HCT116 (cell line): Measurements from ENCODE around the gene MYADML2. TPM values are rescaled to one million over a fixed set of nuclear protein-coding genes. Genes with fewer than 3 reads are reported as not detected.

Source experiments
- ATAC-seq: fragments of 200-7000 bp; cut with Tn5 transposase; 2 replicates; pipeline ENCODE4 v1.9.1; 2020; ENCODE audit warnings: mild to moderate bottlenecking, moderate library complexity
- BruUV-seq: library from RNA; stranded (reverse); fragments of 400-500 nt; replicated peaks from 2 replicates; lab custom pipeline; 2021; lab: Mats Ljungman, UMichigan
- CTCF ChIA-PET: fragments of 300-600 bp; sonication (Branson Sonifier 250); formaldehyde crosslinking; loops from one replicate; lab custom pipeline; 2021; ENCODE audit warnings: antibody characterized with exemption; lab: Charles Lee
- POLR2A ChIA-PET: fragments of 300-600, 350-600 bp; sonication (Branson Sonifier 250); formaldehyde crosslinking; loops from one replicate; lab custom pipeline; 2021; ENCODE audit warnings: antibody characterized with exemption; lab: Charles Lee
- RAD21 ChIA-PET, 2 experiments: fragments of 300-600 bp; sonication (Branson Sonifier 250); formaldehyde crosslinking; loops; one replicate each; lab custom pipeline; 2023; ENCODE audit warnings: low total read pairs in 2 of 2; ENCODE audit not compliant: uncharacterized antibody in 2 of 2, unreplicated experiment in 2 of 2, low non-redundant PET in 1 of 2; lab: Charles Lee
- DNase-seq: peaks from one replicate; pipeline ENCODE4 v3.0.0-alpha.2; 2010; ENCODE audit warnings: low read depth, low spot score
- H2AFZ ChIP-seq: fragments of 200-600 bp; shearing (Covaris generic), sonication (generic); 2 replicates; pipeline ENCODE4 v1.6.1; 2017; ENCODE audit warnings: low read depth, mixed run types, mixed read lengths, antibody characterized with exemption, low read length; ENCODE audit not compliant: poor library complexity, severe bottlenecking
- H3K27ac ChIP-seq: 2 replicates; pipeline ENCODE4 v1.5.1; 2012; ENCODE audit warnings: low read depth, low read length
- H3K27me3 ChIP-seq: fragments of 200-600 bp; sonication (generic); 2 replicates; pipeline ENCODE4 v1.6.1; 2016; ENCODE audit warnings: mixed run types, low read length, mixed read lengths; ENCODE audit not compliant: insufficient read depth
- H3K36me3 ChIP-seq, 2 experiments: fragments of 200-500 bp in 1 of 2; fragments of 200-600 bp in 1 of 2; sonication (Bioruptor generic) in 1 of 2; sonication (generic) in 1 of 2; 2 replicates each; pipeline versions ENCODE4 v1.5.1 to v1.6.1; 2014 to 2016; ENCODE audit warnings: low read length in 2 of 2, inconsistent platforms in 1 of 2, mixed read lengths in 1 of 2, mixed run types in 1 of 2; ENCODE audit not compliant: insufficient read depth in 2 of 2, control insufficient read depth in 1 of 2
- H3K4me1 ChIP-seq, 2 experiments: fragments of 200-600 bp in 1 of 2; sonication (generic) in 1 of 2; 2 replicates each; pipeline versions ENCODE4 v1.5.1 to v1.6.1; 2012 to 2017; ENCODE audit warnings: low read length in 2 of 2, inconsistent platforms in 1 of 2, mild to moderate bottlenecking in 1 of 2, mixed read lengths in 1 of 2, mixed run types in 1 of 2, moderate library complexity in 1 of 2; ENCODE audit not compliant: insufficient read depth in 2 of 2, control insufficient read depth in 1 of 2
- H3K4me2 ChIP-seq: fragments of 200-600 bp; sonication (generic); 2 replicates; pipeline ENCODE4 v1.6.1; 2017; ENCODE audit warnings: mixed run types, low read length, mixed read lengths
- H3K4me3 ChIP-seq, 2 experiments: fragments of 200-600 bp in 1 of 2; sonication (generic) in 1 of 2; replicated peaks in 1 of 2; 2 replicates each; pipeline ENCODE4 v1.5.1; 2011 to 2016; ENCODE audit warnings: low read length in 2 of 2, control low read depth in 1 of 2, low read depth in 1 of 2, mild to moderate bottlenecking in 1 of 2, mixed read lengths in 1 of 2, mixed run types in 1 of 2
- H3K79me2 ChIP-seq: fragments of 200-600 bp; sonication (generic); 2 replicates; pipeline ENCODE4 v1.6.1; 2017; ENCODE audit warnings: mild to moderate bottlenecking, mixed run types, low read length, moderate library complexity, mixed read lengths; ENCODE audit not compliant: insufficient read depth
- H3K9ac ChIP-seq: fragments of 200-600 bp; sonication (generic); 2 replicates; pipeline ENCODE4 v1.6.1; 2016; ENCODE audit warnings: low read length, mixed read lengths
- H3K9me2 ChIP-seq: fragments of 200-600 bp; sonication (generic), shearing (Covaris generic); 2 replicates; pipeline ENCODE4 v1.6.1; 2017; ENCODE audit warnings: mixed run types, mild to moderate bottlenecking, moderate library complexity; ENCODE audit not compliant: insufficient read depth
- H3K9me3 ChIP-seq, 2 experiments: fragments of 200-500 bp in 1 of 2; fragments of 200-600 bp in 1 of 2; sonication (Bioruptor generic) in 1 of 2; sonication (generic) in 1 of 2; 2 replicates each; pipeline ENCODE4 v1.6.1; 2014 to 2017; ENCODE audit warnings: low read length in 2 of 2, mixed read lengths in 2 of 2, inconsistent platforms in 1 of 2, low read depth in 1 of 2, mild to moderate bottlenecking in 1 of 2, mixed run types in 1 of 2, moderate library complexity in 1 of 2; ENCODE audit not compliant: control insufficient read depth in 1 of 2, insufficient read depth in 1 of 2
- H4K20me1 ChIP-seq: fragments of 200-600 bp; sonication (generic), shearing (Covaris generic); 2 replicates; pipeline ENCODE4 v1.6.1; 2017; ENCODE audit warnings: mixed run types, mild to moderate bottlenecking, moderate library complexity; ENCODE audit not compliant: insufficient read depth
- CBX3 ChIP-seq: IDR thresholded peaks from 2 replicates; pipeline ENCODE4 v1.6.1; 2012; ENCODE audit warnings: low read depth
- EGR1 ChIP-seq: IDR thresholded peaks from 2 replicates; pipeline ENCODE4 v1.6.1; 2012; ENCODE audit warnings: low read depth
- ELF1 ChIP-seq: IDR thresholded peaks from 2 replicates; pipeline ENCODE4 v1.6.1; 2012; ENCODE audit warnings: low read depth, borderline replicate concordance
- EZH2 ChIP-seq: fragments of 200-600 bp; sonication (generic); IDR thresholded peaks from 2 replicates; pipeline ENCODE4 v1.6.1; 2017; ENCODE audit warnings: antibody characterized with exemption, mixed run types
- EZH2phosphoT487 ChIP-seq: fragments of 200-600 bp; IDR thresholded peaks from 2 replicates; pipeline ENCODE4 v1.6.1; 2018; ENCODE audit warnings: antibody characterized with exemption, borderline replicate concordance
- FOSL1 ChIP-seq: IDR thresholded peaks from 2 replicates; pipeline ENCODE4 v1.6.1; 2012; ENCODE audit warnings: low read depth
- JUND ChIP-seq: IDR thresholded peaks from 2 replicates; pipeline ENCODE4 v1.6.1; 2012
- POLR2A ChIP-seq: IDR thresholded peaks from 2 replicates; pipeline ENCODE4 v1.7.0; 2011; ENCODE audit warnings: borderline replicate concordance; ENCODE audit not compliant: insufficient read depth, insufficient read length; ENCODE audit errors: extremely low read depth
- POLR2AphosphoS5 ChIP-seq: IDR thresholded peaks from 2 replicates; pipeline ENCODE4 v1.6.1; 2011; ENCODE audit warnings: mild to moderate bottlenecking, low read depth, low read length, moderate library complexity
- RAD21 ChIP-seq: IDR thresholded peaks from 2 replicates; pipeline ENCODE4 v1.6.1; 2012; ENCODE audit warnings: low read depth, mild to moderate bottlenecking
- SIN3A ChIP-seq: IDR thresholded peaks from 2 replicates; pipeline ENCODE4 v1.6.1; 2012; ENCODE audit warnings: low read depth
- SP1 ChIP-seq: IDR thresholded peaks from 2 replicates; pipeline ENCODE4 v1.6.1; 2012; ENCODE audit warnings: low read depth
- SRF ChIP-seq: IDR thresholded peaks from 2 replicates; pipeline ENCODE4 v1.6.1; 2012; ENCODE audit warnings: low read depth
- YY1 ChIP-seq: IDR thresholded peaks from 2 replicates; pipeline ENCODE4 v1.6.1; 2011; ENCODE audit warnings: low read length, low read depth, moderate library complexity, mild to moderate bottlenecking; ENCODE audit not compliant: insufficient replicate concordance; ENCODE audit errors: extremely low read depth
- ZFX ChIP-seq: fragments of 450-650 bp; IDR thresholded peaks from 2 replicates; pipeline ENCODE4 v1.6.1; 2017
- intact Hi-C: fragments of 100-400 bp; cut with micrococcal nuclease; formaldehyde crosslinking; loops from 2 replicates; pipeline ENCODE4 v1.10.0; 2022
- total RNA-seq: library from RNA; stranded (reverse); gene quantifications from one replicate; pipeline ENCODE4 v1.2.1, GENCODE V29; 2021; ENCODE audit not compliant: unreplicated experiment
- TF ChIP-seq, protein P1 (sequence below): IDR thresholded peaks from 2 replicates; pipeline ENCODE4 v1.6.1; 2012
- TF ChIP-seq, protein P2 (sequence below): IDR thresholded peaks from 2 replicates; pipeline ENCODE4 v1.6.1; 2012
- TF ChIP-seq, protein P3 (sequence below): IDR thresholded peaks from 2 replicates; pipeline ENCODE4 v1.6.1; 2012; ENCODE audit warnings: low read depth
- TF ChIP-seq, protein P4 (sequence below), 3 experiments: fragments of 200-600 bp in 1 of 3; sonication (generic) in 1 of 3; IDR thresholded peaks in 2 of 3; conservative IDR thresholded peaks in 1 of 3; 2 replicates each; pipeline ENCODE4 v1.5.1; 2012 to 2017; ENCODE audit warnings: low read depth in 2 of 3, low read length in 2 of 3, antibody characterized with exemption in 1 of 3, borderline replicate concordance in 1 of 3, control low read depth in 1 of 3, mild to moderate bottlenecking in 1 of 3, mixed read lengths in 1 of 3, mixed run types in 1 of 3, moderate library complexity in 1 of 3; ENCODE audit not compliant: insufficient read depth in 1 of 3

MYADML2 gene
- total RNA-seq, 1 experiment from 2014 or later = not detected

DNA sequence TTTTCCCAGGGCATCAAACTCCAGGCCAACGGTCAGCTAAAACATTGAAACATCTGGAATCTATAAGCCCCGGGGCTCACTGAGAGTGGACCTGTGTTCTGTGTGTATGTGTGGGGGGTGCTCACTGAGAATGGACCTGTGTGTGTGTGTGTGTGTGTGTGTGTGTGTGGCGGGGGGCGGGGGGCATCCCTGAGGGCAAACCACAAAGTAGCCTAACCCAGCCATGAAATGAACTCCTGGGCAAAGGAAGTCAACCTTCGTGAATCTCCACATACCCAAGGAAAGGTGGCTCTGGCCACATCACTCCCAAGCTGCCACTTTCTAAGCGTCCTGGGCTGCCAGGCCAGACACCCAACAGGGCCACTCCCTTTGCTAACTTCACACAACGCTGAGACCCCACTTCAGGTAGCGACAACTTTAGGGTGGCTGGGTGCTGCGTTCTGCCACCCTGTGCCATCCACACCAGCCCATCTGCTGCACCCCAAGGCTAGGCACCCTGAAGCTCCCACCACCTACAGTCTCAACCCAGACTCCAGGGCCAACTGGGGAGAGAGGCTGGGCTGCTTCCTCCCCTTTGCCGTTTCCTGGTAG is 21.1 kb downstream of the MYADML2 start:
- Histone ChIP-seq H3K9ac (peak overlapping the region; percentile 91), H3K4me2 (peak overlapping the region; percentile 84), H3K27ac (peak overlapping the region; percentile 97), H3K4me1 (peaks cover 41 to 64% of the 10 kb centered on the region in 2 experiments), H3K36me3 (peaks cover 6 to 18% of the 10 kb centered on the region in 2 experiments; a peak in 3 of 4 replicates)
- CTCF ChIA-PET = interaction anchor here (1.0 to 2.1 kb wide), 4 partner anchors 10 to 94 kb away, joined by 3 to 7 read pairs (median 5); no protein-coding TSS in a partner anchor
- TF ChIP-seq EZH2phosphoT487 (no peak), POLR2A (no peak), SP1 (no peak), YY1 (no peak), CBX3 (no peak), ELF1 (no peak), FOSL1 (no peak), ZFX (no peak), POLR2AphosphoS5 (no peak), SRF (no peak), EZH2 (no peak), EGR1 (no peak), SIN3A (no peak), RAD21 (no peak), JUND (no peak)
- TF ChIP-seq, protein P1, sequence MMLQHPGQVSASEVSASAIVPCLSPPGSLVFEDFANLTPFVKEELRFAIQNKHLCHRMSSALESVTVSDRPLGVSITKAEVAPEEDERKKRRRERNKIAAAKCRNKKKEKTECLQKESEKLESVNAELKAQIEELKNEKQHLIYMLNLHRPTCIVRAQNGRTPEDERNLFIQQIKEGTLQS = no peak
- TF ChIP-seq, protein P2, sequence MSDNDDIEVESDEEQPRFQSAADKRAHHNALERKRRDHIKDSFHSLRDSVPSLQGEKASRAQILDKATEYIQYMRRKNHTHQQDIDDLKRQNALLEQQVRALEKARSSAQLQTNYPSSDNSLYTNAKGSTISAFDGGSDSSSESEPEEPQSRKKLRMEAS = no peak
- TF ChIP-seq, protein P3, sequence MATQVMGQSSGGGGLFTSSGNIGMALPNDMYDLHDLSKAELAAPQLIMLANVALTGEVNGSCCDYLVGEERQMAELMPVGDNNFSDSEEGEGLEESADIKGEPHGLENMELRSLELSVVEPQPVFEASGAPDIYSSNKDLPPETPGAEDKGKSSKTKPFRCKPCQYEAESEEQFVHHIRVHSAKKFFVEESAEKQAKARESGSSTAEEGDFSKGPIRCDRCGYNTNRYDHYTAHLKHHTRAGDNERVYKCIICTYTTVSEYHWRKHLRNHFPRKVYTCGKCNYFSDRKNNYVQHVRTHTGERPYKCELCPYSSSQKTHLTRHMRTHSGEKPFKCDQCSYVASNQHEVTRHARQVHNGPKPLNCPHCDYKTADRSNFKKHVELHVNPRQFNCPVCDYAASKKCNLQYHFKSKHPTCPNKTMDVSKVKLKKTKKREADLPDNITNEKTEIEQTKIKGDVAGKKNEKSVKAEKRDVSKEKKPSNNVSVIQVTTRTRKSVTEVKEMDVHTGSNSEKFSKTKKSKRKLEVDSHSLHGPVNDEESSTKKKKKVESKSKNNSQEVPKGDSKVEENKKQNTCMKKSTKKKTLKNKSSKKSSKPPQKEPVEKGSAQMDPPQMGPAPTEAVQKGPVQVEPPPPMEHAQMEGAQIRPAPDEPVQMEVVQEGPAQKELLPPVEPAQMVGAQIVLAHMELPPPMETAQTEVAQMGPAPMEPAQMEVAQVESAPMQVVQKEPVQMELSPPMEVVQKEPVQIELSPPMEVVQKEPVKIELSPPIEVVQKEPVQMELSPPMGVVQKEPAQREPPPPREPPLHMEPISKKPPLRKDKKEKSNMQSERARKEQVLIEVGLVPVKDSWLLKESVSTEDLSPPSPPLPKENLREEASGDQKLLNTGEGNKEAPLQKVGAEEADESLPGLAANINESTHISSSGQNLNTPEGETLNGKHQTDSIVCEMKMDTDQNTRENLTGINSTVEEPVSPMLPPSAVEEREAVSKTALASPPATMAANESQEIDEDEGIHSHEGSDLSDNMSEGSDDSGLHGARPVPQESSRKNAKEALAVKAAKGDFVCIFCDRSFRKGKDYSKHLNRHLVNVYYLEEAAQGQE = no peak
- TF ChIP-seq, protein P4, sequence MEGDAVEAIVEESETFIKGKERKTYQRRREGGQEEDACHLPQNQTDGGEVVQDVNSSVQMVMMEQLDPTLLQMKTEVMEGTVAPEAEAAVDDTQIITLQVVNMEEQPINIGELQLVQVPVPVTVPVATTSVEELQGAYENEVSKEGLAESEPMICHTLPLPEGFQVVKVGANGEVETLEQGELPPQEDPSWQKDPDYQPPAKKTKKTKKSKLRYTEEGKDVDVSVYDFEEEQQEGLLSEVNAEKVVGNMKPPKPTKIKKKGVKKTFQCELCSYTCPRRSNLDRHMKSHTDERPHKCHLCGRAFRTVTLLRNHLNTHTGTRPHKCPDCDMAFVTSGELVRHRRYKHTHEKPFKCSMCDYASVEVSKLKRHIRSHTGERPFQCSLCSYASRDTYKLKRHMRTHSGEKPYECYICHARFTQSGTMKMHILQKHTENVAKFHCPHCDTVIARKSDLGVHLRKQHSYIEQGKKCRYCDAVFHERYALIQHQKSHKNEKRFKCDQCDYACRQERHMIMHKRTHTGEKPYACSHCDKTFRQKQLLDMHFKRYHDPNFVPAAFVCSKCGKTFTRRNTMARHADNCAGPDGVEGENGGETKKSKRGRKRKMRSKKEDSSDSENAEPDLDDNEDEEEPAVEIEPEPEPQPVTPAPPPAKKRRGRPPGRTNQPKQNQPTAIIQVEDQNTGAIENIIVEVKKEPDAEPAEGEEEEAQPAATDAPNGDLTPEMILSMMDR (IDR thresholded peaks at IDR 0.05 in 2 of 3, conservative IDR thresholded peaks at IDR 0.05 in 1 of 3; ENCODE audit: borderline replicate concordance in 1 of 3, insufficient read depth in 1 of 3, low read depth in 2 of 3, low read length in 2 of 3) = no peak
- TF ChIP-seq, all 23 proteins: peak for 0
- intact Hi-C loops = loop anchor here (5.0 kb wide), 1 partner anchor 54 kb away; the partner anchor contains the start of gene ARHGDIA
- peak overlapping the region; percentile 89 to 93 for H3K4me3 ChIP-seq
- DNase-seq (no peak), ATAC-seq (no peak)
- H3K9me3 ChIP-seq = no peaks in the 10 kb centered on the region
- ChIA-PET RAD21 (interaction anchor here in 1 of 2 experiments (0.9 to 1.0 kb wide), 2 partner anchors 13 to 27 kb away, joined by 3 to 4 read pairs; no protein-coding TSS in a partner anchor), POLR2A (interaction anchor here (0.8 to 4.6 kb wide), 6 partner anchors 9 to 65 kb away, joined by 3 to 18 read pairs (median 4); partner anchors contain the start of genes P4HB and PYCR1)
- no TSS peak for BruUV-seq
- no peaks in the 10 kb centered on the region for H3K27me3 ChIP-seq
- peaks cover 68% of the 10 kb centered on the region for H3K79me2 ChIP-seq
- H4K20me1 ChIP-seq = no peaks in the 10 kb centered on the region
- no peaks in the 10 kb centered on the region for H3K9me2 ChIP-seq
- H2AFZ ChIP-seq = no peak overlapping the region
